GM23248 (cell line): ENCODE measurements around the gene RRAS.

Experiments
- EZH2 ChIP-seq: fragments of 200-600 bp; sonication (generic); IDR thresholded peaks from 2 replicates; pipeline ENCODE4 v1.6.1; 2018; ENCODE audit warnings: antibody characterized with exemption, mild to moderate bottlenecking; ENCODE audit not compliant: insufficient read depth, poor library complexity, severe bottlenecking
- EZH2phosphoT487 ChIP-seq: fragments of 200-600 bp; sonication (generic); IDR thresholded peaks from 2 replicates; pipeline ENCODE4 v1.6.1; 2018; ENCODE audit warnings: antibody characterized with exemption, moderate library complexity, mild to moderate bottlenecking, low read depth; ENCODE audit not compliant: insufficient read depth

- TF ChIP-seq EZH2 (no peak), EZH2phosphoT487 (no peak)
Observed at GRCh38 chr19:49595819-49596404, 44.0 kb downstream of the RRAS start.
